Ovary (tissue), 9 donors: ENCODE data around the gene NAA35. TPM values are rescaled to one million over a fixed set of nuclear protein-coding genes. Genes with fewer than 3 reads are reported as not detected.

Experiments
- DNase-seq, 5 donors: peaks; one replicate each; pipeline ENCODE4 v3.0.0-alpha.2; 2019 to 2020
- H3K27ac ChIP-seq, 2 donors: fragments of 200-600 bp; one replicate each; pipeline versions ENCODE4 v1.5.1 to v1.8.0; 2019 to 2022
- H3K27me3 ChIP-seq: fragments of 200-600 bp; one replicate; pipeline ENCODE4 v1.8.0; 2022
- H3K36me3 ChIP-seq: fragments of 200-600 bp; sonication (generic); one replicate; pipeline ENCODE4 v1.5.1; 2019
- H3K4me1 ChIP-seq: one replicate; pipeline ENCODE4 v1.8.1; 2013; ENCODE audit warnings: mild to moderate bottlenecking, moderate library complexity; ENCODE audit not compliant: insufficient read depth
- H3K4me3 ChIP-seq: fragments of 200-600 bp; sonication (generic); one replicate; pipeline ENCODE4 v1.5.1; 2017
- H3K9me3 ChIP-seq, 2 donors: fragments of 200-600 bp in 1 of 2; sonication (generic) in 1 of 2; one replicate each; pipeline versions ENCODE4 v1.5.1 to v1.8.1; 2013 to 2019; ENCODE audit warnings: mild to moderate bottlenecking in 1 of 2, moderate library complexity in 1 of 2
- EP300 ChIP-seq: sonication (generic); formaldehyde crosslinking; IDR thresholded peaks from one replicate; pipeline ENCODE4 v1.6.1; 2017; ENCODE audit warnings: antibody characterized with exemption
- POLR2A ChIP-seq: fragments of 450-650 bp; IDR thresholded peaks from one replicate; pipeline ENCODE4 v1.6.1; 2017; ENCODE audit warnings: antibody characterized with exemption, mild to moderate bottlenecking, moderate library complexity
- WGBS, 3 donors: extraction: QIAGEN DNeasy Blood & Tissue Kit in 1 of 3; methylation state at CpG; one replicate each; pipeline versions ENCODE4 v1.1.5 to v1.1.7; 2013 to 2017; 5-methylcytosine and 5-hydroxymethylcytosine counted together
- intact Hi-C, 4 donors: fragments of 100-400 bp; cut with DNase I; formaldehyde crosslinking; loops; one replicate each; pipeline versions ENCODE4 v1.11.0 to v1.15.1; 2022 to 2023
- polyA plus RNA-seq, 2 donors: library from polyadenylated mRNA; stranded (reverse); fragments of 200-250 nt in 1 of 2; fragments of 350-450 nt in 1 of 2; fragmentation: Illumina TruSeq in 1 of 2; extraction: RNeasy Lipid Tissue Mini Kit (QIAGEN cat#74804) in 1 of 2; gene quantifications; one replicate each; pipeline ENCODE4 v1.2.3, GENCODE V29; 2013 to 2014
- total RNA-seq, 7 donors: library from RNA; depleted of rRNA in 2 of 7; stranded (reverse); fragments of >200 nt in 2 of 7; fragmentation: NEBNext Ultra II Directional in 3 of 7; extraction: Animal tissue kit (Norgen Biotek cat#: 25700) in 3 of 7; gene quantifications; one replicate each; pipeline versions ENCODE4 v1.1.0 to v1.2.4, GENCODE V29; 2016 to 2023
- TF ChIP-seq, protein P1 (sequence below), 3 donors: fragments of 450-650 bp in 2 of 3; fragments of 200-600 bp in 1 of 3; IDR thresholded peaks; one replicate each; pipeline versions ENCODE4 v1.5.1 to v1.8.0; 2016 to 2022; ENCODE audit warnings: antibody characterized with exemption in 3 of 3, mild to moderate bottlenecking in 1 of 3
- donor health status: DM: no; HTN: no; CAD: no; lungs with moderate emphysema.
- donor health status: DM: no; HTN: no; CAD: no.
- donor health status: Bipolar disorder and iron deficiency.
- donor health status: DM: yes; HTN: yes; CAD: no.
- donor health status: DM: no; HTN: no; CAD: no.
- donor health status: DM: yes; HTN: yes; CAD: no.

NAA35 gene
- total and polyA plus RNA-seq, 9 donors = 10.6 to 25.5 (median 18.4) TPM

DNA sequence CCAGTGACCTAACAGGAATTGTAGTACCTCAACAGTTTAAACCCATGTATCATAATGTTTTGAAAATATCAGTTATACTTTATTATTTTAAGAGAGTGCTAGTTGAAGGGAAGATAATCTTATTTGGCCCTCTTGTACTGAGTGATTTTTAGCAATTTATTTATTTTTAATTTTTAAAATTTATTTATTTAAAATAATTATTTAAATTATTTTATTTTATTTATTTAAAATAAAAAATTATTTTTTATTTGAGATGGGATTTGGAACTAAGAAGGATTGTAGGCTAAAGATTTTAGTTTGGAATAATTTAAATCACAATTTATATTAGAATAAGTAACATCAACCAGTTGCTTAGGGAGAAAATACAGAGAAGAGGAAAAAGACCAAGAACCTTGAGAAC lies 54.2 kb downstream of the NAA35 start:
- Histone ChIP-seq H3K27ac (no peak overlapping the region), H3K4me1 (peaks cover 1% of the 10 kb centered on the region), H3K9me3 (no peaks in the 10 kb centered on the region), H3K27me3 (no peaks in the 10 kb centered on the region), H3K4me3 (no peak overlapping the region), H3K36me3 (no peaks in the 10 kb centered on the region)
- intact Hi-C loops = no loop called here
- TF ChIP-seq, protein P1, sequence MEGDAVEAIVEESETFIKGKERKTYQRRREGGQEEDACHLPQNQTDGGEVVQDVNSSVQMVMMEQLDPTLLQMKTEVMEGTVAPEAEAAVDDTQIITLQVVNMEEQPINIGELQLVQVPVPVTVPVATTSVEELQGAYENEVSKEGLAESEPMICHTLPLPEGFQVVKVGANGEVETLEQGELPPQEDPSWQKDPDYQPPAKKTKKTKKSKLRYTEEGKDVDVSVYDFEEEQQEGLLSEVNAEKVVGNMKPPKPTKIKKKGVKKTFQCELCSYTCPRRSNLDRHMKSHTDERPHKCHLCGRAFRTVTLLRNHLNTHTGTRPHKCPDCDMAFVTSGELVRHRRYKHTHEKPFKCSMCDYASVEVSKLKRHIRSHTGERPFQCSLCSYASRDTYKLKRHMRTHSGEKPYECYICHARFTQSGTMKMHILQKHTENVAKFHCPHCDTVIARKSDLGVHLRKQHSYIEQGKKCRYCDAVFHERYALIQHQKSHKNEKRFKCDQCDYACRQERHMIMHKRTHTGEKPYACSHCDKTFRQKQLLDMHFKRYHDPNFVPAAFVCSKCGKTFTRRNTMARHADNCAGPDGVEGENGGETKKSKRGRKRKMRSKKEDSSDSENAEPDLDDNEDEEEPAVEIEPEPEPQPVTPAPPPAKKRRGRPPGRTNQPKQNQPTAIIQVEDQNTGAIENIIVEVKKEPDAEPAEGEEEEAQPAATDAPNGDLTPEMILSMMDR (IDR thresholded peaks at IDR 0.05) = no peak
- TF ChIP-seq POLR2A (no peak), EP300 (no peak)
- no peak for DNase-seq

DNA sequence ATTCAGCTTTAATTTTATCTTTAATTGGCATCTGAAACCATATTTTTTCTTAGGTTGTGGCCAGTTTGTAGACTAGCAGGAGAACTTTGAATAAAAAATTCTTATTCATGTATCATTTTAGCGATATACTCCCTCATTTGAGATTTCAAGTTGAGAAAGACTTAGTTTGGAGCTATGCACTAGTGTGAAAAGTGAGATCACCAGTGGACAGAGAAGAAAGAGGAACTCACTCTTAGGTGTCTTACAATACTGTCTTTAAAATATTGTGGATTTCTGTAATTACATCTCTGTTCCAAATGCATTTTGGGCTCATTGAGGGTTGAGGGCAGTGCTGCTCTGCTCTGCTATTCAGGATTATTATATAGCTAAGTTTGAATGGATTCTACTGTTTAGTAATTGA lies 54.7 kb downstream of the NAA35 start:
- Histone ChIP-seq H3K36me3 (no peaks in the 10 kb centered on the region), H3K27me3 (no peaks in the 10 kb centered on the region), H3K4me1 (peaks cover 1% of the 10 kb centered on the region), H3K9me3 (no peaks in the 10 kb centered on the region), H3K27ac (no peak overlapping the region), H3K4me3 (no peak overlapping the region)
- DNase-seq = no peak
- no peak for TF ChIP-seq POLR2A
- TF ChIP-seq EP300 = no peak
- TF ChIP-seq, protein P1 (IDR thresholded peaks at IDR 0.05) = no peak
- WGBS, 3 donors = 96 to 100% (median 100%) methylated on average over 1 of the region's 1 CpG
- intact Hi-C loops = no loop called here

DNA sequence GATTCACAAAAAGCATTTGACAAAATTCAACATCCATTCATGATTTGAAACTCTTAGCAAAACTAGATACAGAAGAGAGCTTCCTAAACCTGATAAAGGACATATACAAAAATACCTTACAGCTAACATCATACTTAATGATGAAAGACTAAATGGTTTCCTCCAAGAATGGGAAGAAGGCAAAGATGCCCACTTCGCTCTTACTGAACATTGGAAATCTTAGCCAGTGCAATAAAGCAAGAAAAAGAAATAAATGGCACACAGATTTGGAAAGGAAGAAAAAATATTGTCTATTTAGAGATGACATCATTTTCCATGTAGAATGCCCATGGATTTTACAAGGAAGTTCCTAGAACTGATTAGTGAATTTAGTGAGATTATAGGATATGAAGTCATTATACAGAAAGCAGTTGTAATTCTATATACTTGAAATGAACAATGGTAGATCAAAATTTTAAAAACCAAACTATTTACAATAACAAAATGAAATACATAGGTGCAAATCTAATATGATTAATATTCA lies 64.4 kb downstream of the NAA35 start:
- Histone ChIP-seq H3K4me3 (no peak overlapping the region), H3K4me1 (no peaks in the 10 kb centered on the region), H3K27me3 (no peaks in the 10 kb centered on the region), H3K9me3 (no peaks in the 10 kb centered on the region), H3K27ac (no peak overlapping the region), H3K36me3 (no peaks in the 10 kb centered on the region)
- TF ChIP-seq, protein P1 (IDR thresholded peaks at IDR 0.05) = no peak
- TF ChIP-seq EP300 = no peak
- no peak for TF ChIP-seq POLR2A
- WGBS, 3 donors = 97 to 100% (median 100%) methylated on average over 1 of the region's 1 CpG
- DNase-seq = no peak
- intact Hi-C loops = no loop called here

DNA sequence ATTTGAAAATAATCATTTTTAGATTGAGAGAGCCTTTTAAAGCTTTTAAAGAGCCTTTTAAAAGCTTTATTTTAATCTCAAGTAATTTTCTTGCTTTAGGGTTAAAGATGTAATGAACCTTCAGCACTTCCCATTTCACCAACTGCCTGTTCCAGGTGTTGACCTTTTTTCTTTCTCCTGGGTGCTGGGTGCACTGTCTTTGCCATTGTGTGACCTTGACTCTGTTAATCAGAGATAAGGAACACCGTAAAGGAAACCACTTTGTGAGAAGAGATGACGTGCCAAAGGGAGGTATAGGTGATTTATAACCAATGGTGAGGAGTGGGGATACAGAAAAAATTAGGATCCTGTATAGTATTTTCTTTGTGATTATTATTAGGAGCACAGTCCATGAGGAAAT lies 68.2 kb downstream of the NAA35 start:
- WGBS, 3 donors = 41 to 46% (median 42%) methylated on average over 2 of the region's 2 CpGs
- Histone ChIP-seq H3K36me3 (no peaks in the 10 kb centered on the region), H3K4me3 (no peak overlapping the region), H3K27me3 (no peaks in the 10 kb centered on the region), H3K4me1 (no peaks in the 10 kb centered on the region), H3K27ac (no peak overlapping the region), H3K9me3 (no peaks in the 10 kb centered on the region)
- TF ChIP-seq POLR2A = no peak
- TF ChIP-seq, protein P1 (IDR thresholded peaks at IDR 0.05) = no peak
- TF ChIP-seq EP300 = no peak
- DNase-seq = no peak
- intact Hi-C loops = no loop called here

DNA sequence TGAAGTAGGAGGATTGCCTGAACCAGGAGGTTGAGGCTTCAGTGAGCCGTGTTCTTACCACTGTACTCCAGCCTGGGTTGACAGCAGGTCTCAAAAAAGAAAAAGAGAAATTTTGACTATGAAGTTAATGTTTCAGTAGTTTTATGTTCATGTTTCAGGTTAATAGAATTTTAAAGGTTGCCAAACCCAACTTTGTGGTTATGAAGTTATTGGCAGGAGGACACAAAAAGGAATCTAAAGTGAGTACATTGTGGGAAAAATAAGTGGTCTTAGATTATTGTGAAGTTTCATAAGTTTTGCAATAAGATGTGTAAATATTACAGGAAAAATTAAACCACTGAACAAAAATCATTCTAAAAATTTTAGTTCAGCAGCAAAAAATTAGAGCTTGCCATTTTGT lies 79.8 kb downstream of the NAA35 start:
- WGBS, 3 donors = 94 to 97% (median 95%) methylated on average over 1 of the region's 1 CpG
- intact Hi-C loops = no loop called here
- H3K27ac ChIP-seq = no peak overlapping the region

More for the DNA sequence above, 79.8 kb downstream of the NAA35 start:
- TF ChIP-seq POLR2A (no peak), EP300 (no peak)
- TF ChIP-seq, protein P1 (IDR thresholded peaks at IDR 0.05) = no peak
- DNase-seq = no peak
- Histone ChIP-seq H3K4me3 (no peak overlapping the region), H3K27me3 (no peaks in the 10 kb centered on the region), H3K9me3 (no peaks in the 10 kb centered on the region), H3K36me3 (no peaks in the 10 kb centered on the region), H3K4me1 (no peaks in the 10 kb centered on the region)
